NK-92 (cell line): Measurements from ENCODE around the gene SLBP.
"Not testable (repeated sequence)": the region's sequence is repeated elsewhere in the genome, so short reads cannot be mapped to it uniquely, and the experiment has no call there.

Experiments
- DNase-seq: peaks from one replicate; lab custom pipeline; 2025; ENCODE audit not compliant: unreplicated experiment; lab: John Stamatoyannopoulos, UW

Gene SLBP

DNA sequence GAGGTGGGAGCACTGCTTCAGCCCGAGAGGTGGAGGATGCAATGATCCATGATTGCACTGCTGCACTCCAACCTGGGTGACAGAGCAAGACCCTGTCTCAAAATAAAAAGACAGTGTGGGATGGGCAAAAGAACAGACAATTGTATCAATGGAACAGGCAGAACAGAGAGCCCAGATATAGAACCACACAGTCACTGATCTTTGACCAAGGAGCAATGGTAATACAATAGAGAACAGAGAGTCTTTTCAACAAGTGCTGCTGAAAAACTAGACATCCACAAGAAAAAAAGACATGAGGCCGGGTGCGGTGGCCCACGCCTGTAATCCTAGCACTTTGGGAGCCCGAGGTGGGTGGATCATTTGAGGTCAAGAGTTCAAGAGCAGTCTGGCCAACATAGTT is 33.9 kb downstream of the SLBP start:
- no peak for DNase-seq

- no peak for DNase-seq
Measured at GRCh38 chr4:1676605-1677525, 35.3 kb downstream of the SLBP start.

DNA sequence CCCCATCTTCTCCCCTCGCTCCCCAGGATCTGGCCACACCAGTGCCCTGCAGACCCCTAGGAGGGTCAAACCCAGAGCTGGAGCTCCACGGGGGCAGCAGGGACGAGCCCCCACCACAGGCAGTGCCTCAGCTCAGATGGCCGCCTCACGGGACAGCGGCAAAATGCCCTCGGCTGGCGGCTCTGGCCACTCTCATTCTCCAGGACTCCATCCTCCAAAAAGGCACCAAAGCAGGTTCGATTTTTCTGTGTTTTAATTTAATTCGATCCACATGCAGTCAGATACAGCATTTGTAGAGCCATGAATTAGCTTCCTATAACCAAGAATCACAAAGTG is 36.3 kb downstream of the SLBP start:
- DNase-seq = no peak

GRCh38 chr4:1675136-1675801 is 36.9 kb downstream of the SLBP start:
- no peak for DNase-seq

- no peak for DNase-seq
Measured at GRCh38 chr4:1674682-1675081, 37.4 kb downstream of the SLBP start.

DNA sequence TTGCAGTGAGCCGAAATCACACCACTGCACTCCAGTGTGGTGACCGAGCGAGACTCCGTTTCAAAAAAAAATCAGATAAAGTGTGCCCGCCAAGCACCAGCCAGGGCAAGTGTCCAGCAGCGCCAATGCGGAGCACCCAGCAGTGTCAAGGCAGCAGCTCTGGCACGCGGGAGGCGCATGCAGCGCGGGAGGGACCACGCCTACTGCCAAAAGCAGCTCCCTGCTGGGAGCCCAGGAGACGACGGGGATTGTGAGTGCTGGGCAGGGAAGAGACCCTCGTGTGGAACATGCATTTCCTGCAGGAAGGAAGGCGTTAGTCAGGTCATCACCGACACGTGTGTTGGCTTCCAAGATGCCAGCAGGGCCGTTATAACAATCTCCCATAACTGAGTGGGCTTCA is 38.4 kb downstream of the SLBP start:
- DNase-seq = no peak

- DNase-seq = not testable (repeated sequence)
Measured at GRCh38 chr4:1671011-1671410, 41.1 kb downstream of the SLBP start.

DNA sequence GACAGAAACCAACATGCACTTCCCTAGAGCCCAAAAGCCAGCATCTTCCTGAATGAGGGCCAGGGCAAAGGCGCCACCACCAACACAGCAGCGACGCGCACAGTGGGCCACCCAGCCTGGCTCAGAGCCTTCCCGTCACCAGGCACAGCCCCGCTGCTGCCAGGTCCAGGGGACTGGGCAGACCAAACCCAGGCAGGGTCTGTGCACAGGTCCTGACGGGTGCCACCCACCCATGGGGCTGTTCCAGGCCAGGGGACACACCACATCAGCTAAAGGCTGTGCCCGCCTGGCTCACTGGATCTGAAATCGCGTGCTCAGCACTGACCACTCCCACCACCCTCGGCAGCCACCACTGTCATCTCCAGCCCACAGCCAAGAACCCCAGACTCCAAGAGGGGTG is 41.8 kb downstream of the SLBP start:
- DNase-seq = no peak

- no peak for DNase-seq
Measured at GRCh38 chr4:1669850-1670249, 42.3 kb downstream of the SLBP start.

- DNase-seq = no peak
Measured at GRCh38 chr4:1669270-1669669, 42.8 kb downstream of the SLBP start.

- DNase-seq = no peak
Measured at GRCh38 chr4:1668488-1668840, 43.7 kb downstream of the SLBP start.

DNA sequence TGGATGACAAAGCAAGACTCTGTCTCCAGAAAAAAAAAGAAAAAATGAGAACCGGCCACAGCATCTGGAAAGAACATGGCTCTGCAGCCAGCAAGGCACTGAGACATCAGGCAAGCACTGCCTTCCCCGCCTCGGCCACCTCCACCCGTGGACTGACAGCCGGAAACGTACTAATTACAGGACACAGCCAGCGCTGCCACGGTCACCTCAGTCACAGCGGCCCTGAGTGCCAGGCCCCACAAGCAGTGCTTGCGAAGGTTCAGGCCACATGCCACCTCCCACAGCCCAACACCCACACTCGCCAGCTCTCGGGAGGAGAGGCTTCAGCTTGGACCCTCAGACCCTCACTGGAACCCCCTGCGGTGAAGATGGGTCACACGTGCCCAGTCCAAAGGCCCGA is 44.8 kb downstream of the SLBP start:
- DNase-seq = no peak

- DNase-seq = no peak
Measured at GRCh38 chr4:1666391-1666790, 45.7 kb downstream of the SLBP start.

GRCh38 chr4:1664141-1664540 is 48.0 kb downstream of the SLBP start:
- DNase-seq = no peak

- no peak for DNase-seq
Measured at GRCh38 chr4:1663549-1663948, 48.6 kb downstream of the SLBP start.

DNA sequence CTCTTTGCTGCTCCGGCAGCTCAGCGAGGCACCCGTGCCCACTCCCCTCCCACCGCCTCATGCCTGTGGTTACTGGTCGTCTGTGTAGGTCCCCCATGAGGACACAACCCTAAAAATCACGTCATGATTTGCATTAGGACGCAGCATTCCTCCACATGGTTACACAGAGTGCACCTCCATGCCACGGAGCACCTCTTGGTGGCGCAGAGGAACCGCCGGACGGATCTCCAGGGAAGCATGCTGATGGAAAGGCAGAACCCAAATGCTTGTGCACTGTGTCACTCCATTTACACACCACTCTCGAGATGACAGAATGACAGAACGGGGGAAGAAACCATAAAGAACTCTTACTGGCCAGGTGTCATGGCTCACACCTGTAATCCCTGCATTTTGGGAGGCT is 50.4 kb downstream of the SLBP start:
- DNase-seq = no peak

DNA sequence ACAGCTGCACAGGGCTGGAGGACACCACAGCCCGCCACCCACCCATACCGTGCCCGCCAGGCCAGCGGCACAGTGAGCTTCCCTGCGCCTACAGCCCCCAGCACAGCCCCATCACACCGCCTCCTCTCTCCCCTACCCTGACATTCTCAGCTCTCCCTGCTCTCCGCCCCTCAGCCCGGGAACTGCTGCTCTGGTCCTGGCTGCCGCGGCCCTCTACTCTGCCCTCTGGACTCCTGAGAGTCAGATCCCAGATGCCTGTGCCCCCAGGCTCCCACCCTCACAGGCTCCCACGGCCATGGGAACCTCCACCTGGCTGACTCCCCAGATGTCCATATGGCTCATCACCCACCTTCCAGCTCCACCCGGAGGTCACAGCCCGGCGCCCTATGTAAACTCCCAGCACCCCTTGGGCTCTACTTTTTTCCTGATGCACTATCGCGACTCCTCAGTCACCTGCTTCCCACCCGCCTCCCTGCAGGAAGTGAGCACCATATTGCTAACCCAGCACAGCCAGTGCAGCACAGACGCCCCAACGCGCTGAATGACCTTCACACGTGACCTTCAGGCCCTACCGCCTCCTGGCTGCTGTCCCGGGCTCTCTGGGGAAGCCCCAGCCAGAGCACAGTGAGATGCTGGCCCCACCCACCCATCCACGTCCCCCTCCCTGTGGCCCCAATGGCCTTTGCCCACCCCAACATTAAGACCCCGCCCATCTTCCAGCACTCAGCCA is 51.0 kb downstream of the SLBP start:
- no peak for DNase-seq

GRCh38 chr4:1659104-1660043 is 52.7 kb downstream of the SLBP start:
- DNase-seq = no peak

- no peak for DNase-seq
Measured at GRCh38 chr4:1658581-1658980, 53.5 kb downstream of the SLBP start.

DNA sequence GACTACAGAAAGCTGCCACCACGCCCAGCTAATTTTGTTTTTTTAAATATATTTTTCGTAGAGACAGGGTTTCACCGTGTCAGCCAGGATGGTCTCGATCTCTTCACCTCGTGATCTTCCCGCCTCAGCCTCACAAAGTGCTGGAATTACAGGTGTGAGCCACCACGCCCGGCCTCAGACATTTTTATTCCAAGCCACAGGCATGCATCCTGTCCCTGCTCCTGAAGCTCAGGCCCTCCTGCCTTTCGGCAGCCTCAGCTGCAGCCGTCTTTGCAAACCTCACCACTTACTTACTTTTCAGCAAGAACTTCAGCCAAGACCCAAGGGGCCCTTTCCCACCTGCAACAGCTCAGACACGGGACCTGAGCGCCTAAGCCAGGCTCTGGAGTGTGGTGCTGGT is 54.0 kb downstream of the SLBP start:
- DNase-seq = no peak

DNA sequence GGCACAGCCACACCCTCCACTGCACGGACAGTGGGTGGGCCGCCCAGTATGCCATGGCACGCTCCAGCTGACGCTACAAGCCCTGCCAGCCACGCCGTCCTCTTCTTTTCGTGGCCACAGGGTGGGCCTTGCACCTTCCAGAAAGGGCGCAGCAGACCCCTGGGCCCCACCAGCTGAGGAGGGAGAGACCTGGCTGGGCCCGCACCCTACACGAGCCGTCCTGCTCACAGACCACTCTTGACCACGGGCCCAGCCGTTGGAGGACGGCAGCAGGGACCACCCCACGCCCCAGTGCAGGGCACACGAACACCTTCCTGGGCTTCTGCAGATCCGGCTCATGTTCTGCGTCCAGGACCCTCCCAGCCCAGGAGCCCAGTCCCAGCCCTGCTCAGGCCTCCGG is 55.1 kb downstream of the SLBP start:
- no peak for DNase-seq
